ENCODE results near the gene C12orf56. TPM values are rescaled to one million over a fixed set of nuclear protein-coding genes. Genes with fewer than 3 reads are reported as not detected.
"Not testable (repeated sequence)": the region's sequence is repeated elsewhere in the genome, so short reads cannot be mapped to it uniquely, and the experiment has no call there.

Gene C12orf56
- total RNA-seq, 1 donor from 2014 or later: 0.92 TPM

DNA sequence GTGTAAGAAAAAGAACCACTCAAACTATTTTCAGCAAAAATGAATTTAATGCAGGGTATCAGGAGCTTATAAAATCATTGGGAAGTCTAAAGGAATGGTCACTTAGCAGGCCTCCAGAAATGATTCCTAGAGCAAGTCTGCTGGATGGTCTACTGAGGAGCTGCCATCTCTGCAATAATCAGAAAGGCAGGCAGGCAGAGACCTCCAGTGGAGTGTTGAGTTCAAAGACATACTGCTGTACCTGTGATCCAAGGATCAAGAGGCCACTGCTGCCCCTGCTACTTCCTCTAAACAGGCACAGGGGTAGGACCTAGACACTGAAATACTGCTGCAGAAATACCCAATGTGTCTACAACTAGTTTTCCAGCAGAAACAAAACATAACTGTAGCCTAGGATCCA is 154.0 kb downstream of the C12orf56 start:
- DNase-seq: no peak

DNA sequence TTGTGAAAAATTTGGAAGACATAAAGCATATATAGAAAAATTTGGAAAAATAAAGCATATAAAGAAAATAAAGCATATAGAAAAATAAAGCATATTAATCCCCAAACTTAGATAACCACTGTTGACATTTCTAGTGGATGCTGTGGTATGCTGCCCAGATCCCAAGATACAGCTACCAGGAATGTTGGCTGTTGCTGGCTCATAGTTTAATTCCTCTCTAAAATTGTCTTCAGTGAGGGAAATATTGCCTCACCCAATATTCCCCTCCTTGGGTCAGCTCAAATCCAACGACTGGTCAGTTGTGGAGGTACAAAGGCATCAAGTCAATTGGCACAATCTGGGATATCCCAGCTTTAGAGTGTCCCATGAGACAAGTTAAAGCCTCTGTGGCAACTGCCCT is 158.4 kb downstream of the C12orf56 start:
- no peak for DNase-seq

DNA sequence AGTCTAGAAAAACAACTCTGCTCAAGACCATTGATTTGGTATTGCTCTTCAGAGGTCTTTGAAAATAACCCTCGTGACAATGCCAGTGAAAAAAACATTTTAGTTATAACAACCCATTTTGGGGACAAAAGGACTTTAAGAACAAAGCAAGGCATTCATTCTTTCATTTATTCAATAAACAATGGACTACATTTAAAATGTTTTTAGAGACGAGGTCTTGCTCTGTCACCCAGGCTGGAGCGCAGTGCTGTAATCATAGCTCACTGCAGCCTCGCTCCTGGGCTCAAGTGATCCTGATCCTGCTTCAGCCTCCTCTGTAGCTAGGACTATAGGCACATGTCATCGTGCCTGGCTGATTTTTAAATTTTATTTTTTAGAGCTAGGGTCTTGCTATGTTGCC is 160.8 kb downstream of the C12orf56 start:
- no peak for DNase-seq

DNA sequence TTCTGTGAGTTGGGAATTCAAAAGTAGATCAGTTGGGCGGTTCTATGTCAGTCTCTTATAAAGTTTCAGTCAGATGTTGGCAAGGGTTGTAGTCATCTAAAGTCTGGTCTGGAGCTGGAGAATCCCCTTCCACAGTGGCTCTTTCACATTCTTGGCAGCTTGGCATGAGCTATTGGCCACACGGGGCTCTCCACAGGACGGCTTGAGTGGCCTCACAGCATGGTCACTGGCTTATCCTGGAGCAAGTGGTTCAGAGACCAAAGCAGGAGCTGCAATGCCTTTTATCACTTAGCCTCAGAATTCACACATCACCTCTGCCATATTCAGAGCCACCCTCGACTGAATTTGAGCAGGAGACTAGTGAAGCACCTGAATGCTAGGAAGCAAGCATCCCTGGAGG is 161.3 kb downstream of the C12orf56 start:
- DNase-seq: no peak

DNA sequence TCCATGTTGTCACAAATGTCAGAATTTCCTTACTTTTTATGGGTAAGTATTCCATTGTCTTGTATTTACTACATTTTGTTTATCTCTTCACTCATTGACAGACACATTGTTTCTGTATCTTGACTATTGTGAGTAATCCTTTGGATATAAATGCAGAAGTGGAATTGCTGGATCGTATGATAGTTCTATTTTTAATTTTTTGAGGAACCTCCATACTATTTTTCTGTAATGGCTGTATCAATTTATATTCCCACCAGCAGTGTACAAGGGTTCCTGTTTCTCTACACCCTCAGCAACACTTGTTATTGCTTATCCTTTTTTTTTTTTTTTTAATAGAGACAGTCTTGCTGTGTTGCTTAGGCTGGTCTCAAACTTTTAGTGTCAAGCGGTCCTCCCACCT is 164.9 kb downstream of the C12orf56 start:
- no peak for DNase-seq

DNA sequence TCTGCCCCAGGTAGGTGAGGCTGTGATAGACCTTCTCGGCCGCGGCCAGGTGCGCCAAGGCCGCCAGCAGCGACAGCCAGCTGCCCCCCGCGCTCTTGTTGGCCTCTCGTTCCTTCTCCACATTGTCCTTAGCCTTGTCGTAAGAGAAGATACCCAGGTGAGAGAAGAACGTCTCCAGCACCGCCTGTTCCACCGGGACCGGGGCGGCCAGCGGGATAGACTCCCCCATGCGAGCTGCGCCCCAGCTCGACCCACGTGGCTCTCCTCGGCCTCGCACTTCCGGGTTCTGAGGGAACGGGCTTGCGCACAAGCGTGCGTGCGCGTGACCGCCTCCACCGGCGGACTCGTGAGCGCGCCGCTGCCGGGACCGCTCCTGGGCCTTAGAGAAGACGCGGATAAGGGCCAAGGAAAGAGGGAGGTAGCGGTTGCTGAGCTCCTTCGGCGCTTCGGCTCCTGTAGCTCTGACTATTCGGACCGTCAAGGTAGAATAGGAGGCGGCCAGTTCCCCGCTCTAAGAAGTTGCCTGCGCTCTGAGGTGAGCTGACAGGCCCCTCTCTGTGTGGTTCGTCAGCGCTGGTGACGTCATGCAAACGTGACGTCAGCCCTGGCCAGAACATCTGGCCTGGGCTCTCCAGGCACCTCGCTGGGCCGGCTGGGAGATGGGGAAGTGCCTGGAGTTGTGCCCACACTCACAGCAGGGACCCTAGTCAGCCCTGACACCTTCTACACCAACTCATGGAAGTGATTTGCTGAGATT is 168.4 kb downstream of the C12orf56 start, which contains the start of gene KICS2:
Gene KICS2, minus strand, starts transcription at position 288 of the 757 bp plus-strand sequence. Its CDS starts 59 bp downstream, at position 229.
- peak; percentile 97 for DNase-seq

DNA sequence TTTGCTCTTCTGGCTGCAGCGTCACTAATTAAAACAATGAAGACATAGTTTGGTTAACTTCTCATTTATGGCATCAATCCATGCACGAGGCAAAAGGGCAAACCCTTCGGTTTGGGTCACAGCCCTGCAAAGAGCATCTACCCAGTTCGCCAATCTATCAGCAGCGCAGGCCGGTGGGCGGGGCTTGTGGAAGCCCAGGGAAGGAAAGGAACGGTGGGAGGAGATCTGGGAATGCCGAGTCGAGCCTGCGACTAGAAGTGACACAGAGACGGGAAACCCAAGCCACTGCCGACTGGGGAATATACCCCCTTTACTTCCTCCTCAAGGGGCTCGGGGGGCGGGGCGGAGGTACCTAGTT is 168.9 kb downstream of the C12orf56 start:
- peak; percentile 91 for DNase-seq

DNA sequence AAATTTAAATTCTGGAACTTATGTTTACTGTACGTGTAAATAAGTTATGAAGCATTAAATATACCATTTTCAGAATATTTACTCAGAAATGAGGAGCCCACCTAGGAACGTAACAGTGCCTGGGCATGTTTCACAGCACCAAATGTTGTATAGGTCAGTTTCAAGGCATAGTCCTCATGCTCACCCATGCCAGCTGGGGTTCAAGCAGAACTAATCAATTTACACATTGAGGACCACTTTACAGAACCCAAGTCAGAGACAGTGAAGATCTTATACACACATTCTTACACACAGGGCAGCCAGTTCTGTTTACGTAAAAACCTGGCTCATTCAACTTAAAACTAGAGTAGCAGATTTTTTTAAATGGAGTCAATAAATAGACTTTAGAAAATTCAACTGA is 170.5 kb downstream of the C12orf56 start:
- no peak for DNase-seq

DNA sequence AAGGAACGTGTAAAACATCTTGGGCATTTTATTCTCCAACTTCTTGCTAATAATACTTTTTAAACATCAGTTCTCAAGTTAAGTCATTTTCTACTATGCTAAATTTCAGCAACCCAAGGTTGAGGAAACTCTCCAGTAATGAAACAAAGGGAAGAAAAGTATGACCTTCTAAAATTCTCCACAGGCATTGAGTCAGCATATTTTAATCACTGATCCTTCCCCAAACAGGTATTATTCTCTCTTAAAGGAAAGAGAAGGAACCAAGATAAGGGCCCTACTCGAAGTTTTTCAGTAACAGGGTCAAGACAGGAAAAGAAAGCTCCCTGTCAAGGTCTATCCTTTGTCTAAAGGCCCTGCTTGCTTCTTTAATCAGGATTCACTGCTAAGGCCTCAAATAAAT is 171.4 kb downstream of the C12orf56 start:
- DNase-seq: no peak

DNA sequence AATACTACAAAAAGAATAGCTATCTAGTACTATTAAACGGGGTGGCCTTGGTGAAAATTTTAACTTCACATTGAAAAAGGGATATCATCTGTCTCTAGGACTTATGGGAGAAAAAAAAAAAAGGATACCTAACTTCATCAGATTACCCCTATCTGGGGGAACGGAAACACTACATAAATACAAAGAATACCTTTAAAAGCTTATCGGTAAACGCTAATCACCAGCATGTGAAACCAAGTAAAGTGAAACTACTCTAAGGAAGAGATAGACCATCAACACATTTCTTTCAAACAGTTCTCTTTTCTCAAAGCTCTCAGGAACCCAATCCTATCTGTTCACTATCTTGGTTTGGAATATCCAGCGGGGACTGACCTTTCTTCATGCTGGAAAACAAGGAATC is 172.0 kb downstream of the C12orf56 start:
- DNase-seq: no peak

DNA sequence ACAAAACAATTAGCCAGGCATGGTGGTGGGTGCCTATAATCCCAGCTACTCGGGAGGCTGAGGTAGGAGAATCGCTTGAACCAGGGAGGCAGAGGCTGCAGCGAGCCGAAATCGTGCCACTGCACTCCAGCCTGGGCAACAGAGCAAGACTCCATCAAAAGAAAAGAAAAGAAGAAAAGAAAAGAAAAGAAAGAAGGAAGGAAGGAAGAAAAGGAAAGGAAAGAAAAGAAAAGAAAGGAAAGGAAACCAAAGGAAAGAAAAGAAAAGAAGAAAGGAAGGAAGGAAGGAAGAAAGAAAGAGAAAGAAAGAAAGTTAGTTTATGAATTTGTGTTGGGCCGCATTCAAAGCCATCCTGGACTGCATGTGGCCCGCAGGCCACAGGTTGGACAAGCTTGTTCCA is 172.9 kb downstream of the C12orf56 start:
- not testable (repeated sequence) for DNase-seq

DNA sequence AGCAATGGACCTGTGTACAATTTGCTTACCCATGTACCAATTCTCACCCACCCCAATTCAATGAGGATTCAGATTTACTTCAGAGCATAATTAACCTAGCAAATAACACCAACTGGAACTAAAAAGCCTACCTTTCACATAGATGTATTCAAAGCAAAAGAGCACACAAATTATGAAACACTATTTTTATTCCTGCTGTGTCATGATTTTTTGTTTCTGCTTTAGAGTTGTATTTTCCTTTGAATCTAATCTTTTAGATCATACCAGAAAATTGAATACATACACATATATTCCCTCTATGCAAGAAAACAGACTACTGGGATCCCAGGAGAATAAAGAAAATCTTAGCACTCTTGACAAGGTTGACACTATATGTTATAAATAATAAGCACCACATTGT is 174.3 kb downstream of the C12orf56 start:
- no peak for DNase-seq

Small RNA genes lying within 50 kb of the gene (small RNA-seq; reads per million reads assigned to genes)
- not detected for gene RF01210 (ENCODE audit: low replicate concordance)
- gene RNU5A-7P (ENCODE audit: low replicate concordance): not detected

Other genes starting within 250 kb of the C12orf56 start
- gene KICS2, start 168.5 kb downstream of the C12orf56 start, total RNA-seq: 7.6 TPM
- gene XPOT, start 13.6 kb upstream of the C12orf56 start, total RNA-seq: 37.0 TPM
- gene TBK1, start 61.4 kb upstream of the C12orf56 start, total RNA-seq: 24.7 TPM
- 31.2 TPM for gene RASSF3, start 219.7 kb upstream of the C12orf56 start, total RNA-seq